H1 (cell line): ENCODE data around the gene ACVR1. TPM values are rescaled to one million over a fixed set of nuclear protein-coding genes. Genes with fewer than 3 reads are reported as not detected.

ENCODE experiments used
- BRCA1 ChIP-seq: IDR thresholded peaks from 2 replicates; pipeline ENCODE4 v1.6.1; 2012; ENCODE audit warnings: low read depth, low read length, improper control_type of control experiment
- FOSL1 ChIP-seq: IDR thresholded peaks from 2 replicates; pipeline ENCODE4 v1.6.1; 2011; ENCODE audit warnings: mild to moderate bottlenecking, low read depth, low read length, moderate library complexity; ENCODE audit not compliant: insufficient read depth
- JUN ChIP-seq: IDR thresholded peaks from 2 replicates; pipeline ENCODE4 v1.6.1; 2011; ENCODE audit warnings: low read depth, mild to moderate bottlenecking, improper control_type of control experiment, low read length
- KDM1A ChIP-seq: fragments of 200-600, 300-600 bp; sonication (generic); IDR thresholded peaks from 2 replicates; pipeline ENCODE4 v1.7.1; 2016; ENCODE audit warnings: mild to moderate bottlenecking, low read length, borderline replicate concordance
- KDM4A ChIP-seq: IDR thresholded peaks from one replicate; pipeline ENCODE4 v1.7.1; 2012; ENCODE audit warnings: low read depth, mild to moderate bottlenecking, moderate library complexity, low read length, inconsistent platforms; ENCODE audit not compliant: severe bottlenecking
- MAFK ChIP-seq: IDR thresholded peaks from 2 replicates; pipeline ENCODE4 v1.6.1; 2012; ENCODE audit warnings: low read depth, mild to moderate bottlenecking, improper control_type of control experiment, low read length
- RBBP5 ChIP-seq: IDR thresholded peaks from 2 replicates; pipeline ENCODE4 v1.7.1; 2012; ENCODE audit warnings: low read depth, mild to moderate bottlenecking, inconsistent platforms, low read length, moderate library complexity, borderline replicate concordance
- SP1 ChIP-seq: IDR thresholded peaks from 2 replicates; pipeline ENCODE4 v1.6.1; 2011; ENCODE audit warnings: low read depth, low read length
- SRF ChIP-seq: IDR thresholded peaks from 2 replicates; pipeline ENCODE4 v1.6.1; 2011; ENCODE audit warnings: mild to moderate bottlenecking, low read depth, low read length, moderate library complexity
- ZNF274 ChIP-seq: IDR thresholded peaks from 2 replicates; pipeline ENCODE4 v1.7.0; 2012; ENCODE audit warnings: low read length, borderline replicate concordance; ENCODE audit errors: extremely low read depth
- polyA plus RNA-seq, 7 experiments: library from polyadenylated mRNA; depleted of rRNA in 3 of 7; stranded (reverse) in 5 of 7; unstranded in 2 of 7; fragments of >200 nt in 5 of 7; fragments of 200-250 nt in 2 of 7; gene quantifications; 1 replicate in 5 of 7; 2 replicates in 1 of 7; 4 replicates in 1 of 7; pipeline versions ENCODE4 v1.2.1 to v1.2.3, GENCODE V29; 2011 to 2013; ENCODE audit warnings: missing spikeins in 2 of 7, mixed read lengths in 2 of 7
- total RNA-seq: library from RNA; stranded (reverse); fragmentation: NEBNext Ultra II Directional; extraction: Animal tissue kit (Norgen Biotek cat#: 25700); gene quantifications from 2 replicates; pipeline ENCODE4 v1.2.1, GENCODE V29; 2021
- TF ChIP-seq, protein P1 (sequence below): IDR thresholded peaks from 2 replicates; pipeline ENCODE4 v1.6.1; 2012; ENCODE audit warnings: inconsistent platforms

ACVR1 gene
- total and polyA plus RNA-seq, 2 of the 8 experiments (the other 6 are each of a cell fraction or from before 2014, with no cell fraction given) = 8.5 to 17.7 TPM

DNA sequence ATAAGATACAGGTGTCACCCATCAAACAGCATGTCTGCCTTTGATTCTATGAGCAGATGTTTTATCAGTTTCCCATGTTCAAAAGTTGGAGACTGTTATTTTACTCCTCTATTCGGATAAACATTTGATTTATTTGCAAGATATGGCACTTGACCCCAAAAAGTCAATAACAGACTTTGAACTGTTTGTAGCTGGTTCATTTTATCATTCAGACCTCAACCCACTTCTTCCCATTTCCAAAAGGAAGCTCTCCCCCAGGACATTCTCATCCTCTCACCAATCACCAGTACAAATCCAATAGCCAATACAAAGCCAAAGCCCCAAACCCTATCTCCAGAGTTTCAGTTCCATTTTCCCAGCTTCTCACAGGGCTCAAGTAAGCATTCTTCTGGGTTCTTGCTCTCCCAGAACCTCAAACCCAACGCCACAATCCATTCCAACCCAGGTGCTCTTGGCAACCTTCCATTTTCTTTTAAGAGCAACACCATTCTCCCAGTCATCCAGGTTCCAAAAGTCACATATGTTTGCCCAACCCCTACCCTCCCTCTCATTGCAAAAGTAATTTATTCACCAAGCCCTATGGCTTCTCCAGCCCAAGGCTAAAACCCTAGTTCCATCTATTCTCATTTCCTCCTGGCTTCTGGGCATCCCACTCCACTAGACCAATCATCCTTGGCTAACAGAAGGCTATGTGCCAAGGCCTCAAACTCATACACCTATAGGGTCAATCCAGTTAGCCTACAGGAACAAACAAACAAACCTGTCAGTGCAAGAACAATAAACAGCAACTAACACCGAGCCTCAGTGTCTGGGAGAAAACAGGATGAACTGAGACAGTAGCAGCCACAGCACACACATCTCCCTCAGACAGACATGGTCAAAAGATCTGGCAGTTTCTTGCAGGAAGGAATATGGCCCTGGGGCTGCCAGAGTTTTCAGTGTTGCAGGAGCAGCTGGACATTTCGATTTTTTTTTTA is 9.2 kb downstream of the ACVR1 start (continued):
- TF ChIP-seq, protein P1, sequence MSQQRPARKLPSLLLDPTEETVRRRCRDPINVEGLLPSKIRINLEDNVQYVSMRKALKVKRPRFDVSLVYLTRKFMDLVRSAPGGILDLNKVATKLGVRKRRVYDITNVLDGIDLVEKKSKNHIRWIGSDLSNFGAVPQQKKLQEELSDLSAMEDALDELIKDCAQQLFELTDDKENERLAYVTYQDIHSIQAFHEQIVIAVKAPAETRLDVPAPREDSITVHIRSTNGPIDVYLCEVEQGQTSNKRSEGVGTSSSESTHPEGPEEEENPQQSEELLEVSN = no peak
- TF ChIP-seq ZNF274 (no peak), FOSL1 (no peak), KDM1A (no peak), SP1 (no peak), BRCA1 (no peak), JUN (no peak), SRF (no peak), KDM4A (no peak), RBBP5 (no peak), MAFK (no peak)
